Measurements from ENCODE around the gene IHH. TPM values are rescaled to one million over a fixed set of nuclear protein-coding genes. Genes with fewer than 3 reads are reported as not detected.

Gene IHH
- not detected for total RNA-seq

DNA sequence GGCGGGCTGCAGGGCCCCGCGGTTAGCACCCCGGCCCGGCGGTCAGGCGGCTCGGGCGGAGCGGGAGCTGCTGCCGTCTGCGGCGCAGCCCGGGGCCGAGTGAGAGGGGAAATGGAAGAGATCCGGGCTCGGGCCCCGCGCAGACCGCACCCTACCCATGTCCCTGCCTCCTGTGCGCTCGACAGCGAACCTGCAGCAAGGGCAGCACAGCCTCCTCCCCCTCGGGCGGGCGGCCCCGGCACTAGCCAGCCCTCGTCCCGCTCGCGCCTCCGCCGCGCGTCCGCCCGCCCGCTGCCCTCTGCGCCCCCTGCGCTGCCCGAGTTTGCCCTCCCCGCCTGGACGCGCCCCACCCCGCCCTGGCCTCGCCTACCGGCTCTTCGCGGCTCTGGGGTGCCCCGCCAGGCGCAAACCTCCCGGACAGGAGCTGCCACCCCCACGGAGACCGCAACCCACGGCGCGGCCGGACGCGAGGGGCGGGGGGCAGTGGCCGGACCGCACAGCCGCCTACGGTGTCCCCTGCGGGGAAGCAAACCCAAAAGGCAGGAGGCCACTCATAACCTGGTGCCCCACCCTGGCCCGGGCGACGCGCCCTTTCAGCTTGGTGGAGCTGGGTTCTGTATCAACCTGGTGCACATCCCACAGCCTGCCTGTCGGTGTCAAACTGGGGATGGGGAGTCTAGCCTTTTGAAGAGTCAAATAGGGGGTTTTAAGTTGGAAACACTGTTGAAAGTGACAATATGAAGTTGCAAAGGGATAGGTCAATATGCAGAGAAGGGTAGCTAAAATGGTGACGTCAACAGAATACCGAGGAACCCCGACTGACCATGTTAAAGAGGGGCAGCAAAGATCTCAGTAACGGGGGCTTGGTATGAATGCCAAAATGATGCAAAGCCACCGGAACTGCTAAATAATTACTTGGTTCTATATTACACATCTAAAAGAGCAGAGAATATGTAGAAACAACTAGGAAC is at the start of gene IHH:
IHH (minus strand) TSS at position 101 of the 971 bp plus-strand sequence. CDS start 454 bp downstream, outside the sequence.
- peak; percentile 6 for DNase-seq

DNA sequence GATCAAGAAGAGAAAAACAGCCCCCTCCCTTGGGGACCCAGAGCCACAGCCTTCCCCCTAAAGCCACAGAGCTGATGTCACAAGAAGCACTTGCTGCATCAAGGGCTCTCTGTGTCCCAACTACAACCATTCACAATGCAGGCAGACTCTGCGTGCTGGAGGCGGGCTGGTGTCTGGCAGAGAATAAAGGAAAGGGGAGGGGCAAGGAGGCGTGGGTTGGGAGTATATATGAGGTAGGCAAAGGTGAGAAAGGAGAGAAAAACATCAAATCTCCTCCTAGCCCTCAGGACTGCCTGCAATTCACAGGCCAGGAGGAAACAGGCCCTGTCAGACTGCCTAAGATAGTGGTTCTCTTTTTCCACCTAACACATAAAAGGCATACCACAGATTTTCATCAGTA is 48.8 kb upstream of the IHH start:
- no peak for DNase-seq

DNA sequence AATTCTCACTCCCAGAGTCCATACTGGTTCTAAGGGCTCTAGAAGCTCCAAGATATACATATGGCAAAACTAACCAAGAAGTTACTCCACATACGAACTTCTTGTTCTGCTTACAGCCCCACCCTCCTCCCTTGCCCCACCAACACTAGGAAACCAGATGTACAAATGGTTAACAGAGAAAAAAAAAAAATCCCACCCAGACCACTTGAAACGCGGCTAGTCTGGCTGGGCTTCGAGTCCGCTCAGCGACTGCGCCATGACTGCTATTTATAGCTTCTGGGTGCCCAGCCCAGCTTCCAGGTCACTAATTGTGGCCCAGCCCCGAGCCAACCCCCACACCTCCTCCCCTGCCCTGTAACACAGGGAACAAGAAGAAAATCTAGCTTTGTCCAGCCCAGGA is 47.0 kb upstream of the IHH start:
- DNase-seq = no peak

DNA sequence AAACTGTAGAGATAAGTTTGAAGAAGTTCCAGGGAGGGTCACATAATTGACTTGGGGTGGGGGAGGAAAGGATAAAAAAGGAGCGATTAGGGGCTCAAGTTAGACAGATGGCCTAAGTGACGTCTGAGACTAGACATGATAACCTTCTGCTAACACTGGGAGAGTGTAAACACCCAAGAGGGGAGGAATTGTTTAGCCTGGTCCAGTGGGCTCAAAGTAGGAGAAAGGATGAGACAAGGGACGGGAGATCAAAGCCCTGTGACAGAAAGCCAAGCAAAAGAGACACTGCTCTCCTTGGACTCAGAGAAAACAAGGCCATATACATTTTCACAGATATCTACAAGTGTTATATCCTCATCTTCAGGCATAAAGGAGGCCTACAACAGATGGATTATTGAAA is 45.5 kb upstream of the IHH start:
- no peak for DNase-seq

DNA sequence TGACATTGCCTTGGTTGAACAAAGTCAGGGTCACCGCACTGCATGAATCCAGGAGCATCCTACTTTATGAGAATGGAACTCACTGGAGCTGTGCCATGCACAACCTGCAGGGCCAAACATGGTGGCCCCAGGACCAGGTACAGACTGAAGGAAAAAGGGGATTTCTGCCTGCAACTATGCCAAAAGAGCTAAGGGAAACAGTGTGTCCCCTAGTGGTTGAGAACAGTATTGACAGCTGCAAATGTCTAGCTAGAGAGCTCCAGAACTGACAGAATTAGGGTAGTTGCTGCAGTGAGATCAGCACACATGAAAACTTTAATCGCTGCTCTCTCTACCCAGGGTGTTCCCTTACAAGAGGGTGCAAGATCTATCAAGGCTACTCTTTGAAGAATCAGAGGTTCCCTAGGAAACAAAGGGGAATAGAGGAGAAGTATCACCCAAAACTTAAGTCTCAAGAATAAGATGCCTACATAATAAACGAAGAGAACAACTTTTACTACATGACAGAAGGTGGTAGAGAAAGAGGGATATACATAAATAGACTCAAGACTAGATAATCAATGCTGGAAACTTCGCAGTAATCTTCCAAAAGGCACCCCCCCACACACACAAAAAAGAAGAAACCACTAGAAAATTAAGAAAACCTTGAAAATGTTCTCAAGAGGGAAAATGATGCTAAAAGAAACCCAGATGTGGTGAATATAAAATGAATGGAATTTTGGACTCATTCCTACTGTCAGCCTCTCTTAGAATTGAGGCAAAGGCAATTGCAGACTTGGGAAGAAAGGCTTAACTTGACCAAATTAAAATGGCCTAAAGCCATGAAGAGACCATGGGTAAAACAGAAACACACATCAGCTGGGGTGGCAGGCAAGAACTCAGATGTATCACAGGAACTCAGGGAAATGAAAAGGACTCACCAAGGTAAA is 43.6 kb upstream of the IHH start:
- DNase-seq = peak; percentile 20

DNA sequence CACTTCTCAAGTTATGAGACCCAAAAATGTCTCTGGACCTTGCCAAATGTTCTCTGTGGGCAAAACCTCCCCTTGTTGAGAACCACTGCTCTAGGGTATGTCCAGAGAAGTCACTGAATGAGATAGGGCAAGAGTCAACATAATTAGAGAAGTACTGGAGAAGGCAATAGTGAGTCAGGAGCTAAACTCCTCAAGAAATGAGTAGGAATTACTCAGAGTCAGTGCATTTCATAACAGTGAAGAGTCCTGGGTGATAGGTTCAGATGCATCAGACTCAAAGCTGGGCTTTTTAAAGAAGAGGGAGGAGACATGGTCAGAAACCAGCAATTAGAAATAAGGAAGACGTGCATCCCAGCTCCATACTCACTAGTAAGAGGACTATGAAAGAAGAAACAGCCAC is 38.6 kb upstream of the IHH start:
- no peak for DNase-seq

DNA sequence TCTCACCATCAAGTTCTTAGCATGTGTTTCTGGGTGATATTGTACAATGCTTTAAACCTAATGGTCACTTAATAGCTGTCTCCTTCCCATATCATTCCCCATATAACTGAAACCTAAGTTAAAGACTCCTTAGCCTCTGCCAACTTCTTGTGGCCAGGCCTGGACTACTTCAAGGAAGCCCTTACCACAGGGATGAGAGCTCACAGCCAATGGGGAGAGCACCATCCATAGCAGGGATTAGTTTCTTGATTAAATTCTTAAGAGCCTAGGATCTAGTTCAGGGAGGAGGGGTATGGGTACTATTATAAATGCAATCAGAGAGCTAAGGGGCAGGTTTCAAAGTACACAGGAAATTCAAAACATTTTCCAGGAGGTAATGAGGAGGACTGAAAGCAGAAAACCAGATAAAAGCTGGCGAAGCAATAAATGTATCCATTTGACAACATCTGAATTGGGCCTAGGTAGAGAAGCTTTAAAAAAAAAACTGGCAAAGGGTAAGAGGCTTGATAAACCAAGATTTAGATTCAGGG is 34.8 kb upstream of the IHH start:
- DNase-seq = no peak

DNA sequence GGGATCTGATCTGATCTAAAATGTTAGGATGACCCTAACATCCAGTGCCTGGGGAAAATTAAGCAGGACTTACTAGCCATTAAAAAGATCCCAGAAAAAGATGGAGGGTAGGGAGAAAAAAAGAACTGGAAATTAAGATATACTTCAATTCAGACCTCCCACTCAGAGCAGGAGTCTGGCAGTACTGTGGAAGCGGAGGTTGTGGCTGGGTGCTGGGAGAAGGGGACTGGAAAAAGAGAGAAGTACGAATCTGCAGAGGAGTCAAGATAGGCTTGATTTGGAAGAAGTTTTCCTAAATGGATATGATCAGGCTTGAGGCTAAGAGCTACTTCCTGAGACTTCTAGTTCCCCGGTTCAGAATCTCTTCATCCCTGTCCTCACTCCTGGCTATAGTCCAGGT is 33.5 kb upstream of the IHH start:
- DNase-seq = no peak

DNA sequence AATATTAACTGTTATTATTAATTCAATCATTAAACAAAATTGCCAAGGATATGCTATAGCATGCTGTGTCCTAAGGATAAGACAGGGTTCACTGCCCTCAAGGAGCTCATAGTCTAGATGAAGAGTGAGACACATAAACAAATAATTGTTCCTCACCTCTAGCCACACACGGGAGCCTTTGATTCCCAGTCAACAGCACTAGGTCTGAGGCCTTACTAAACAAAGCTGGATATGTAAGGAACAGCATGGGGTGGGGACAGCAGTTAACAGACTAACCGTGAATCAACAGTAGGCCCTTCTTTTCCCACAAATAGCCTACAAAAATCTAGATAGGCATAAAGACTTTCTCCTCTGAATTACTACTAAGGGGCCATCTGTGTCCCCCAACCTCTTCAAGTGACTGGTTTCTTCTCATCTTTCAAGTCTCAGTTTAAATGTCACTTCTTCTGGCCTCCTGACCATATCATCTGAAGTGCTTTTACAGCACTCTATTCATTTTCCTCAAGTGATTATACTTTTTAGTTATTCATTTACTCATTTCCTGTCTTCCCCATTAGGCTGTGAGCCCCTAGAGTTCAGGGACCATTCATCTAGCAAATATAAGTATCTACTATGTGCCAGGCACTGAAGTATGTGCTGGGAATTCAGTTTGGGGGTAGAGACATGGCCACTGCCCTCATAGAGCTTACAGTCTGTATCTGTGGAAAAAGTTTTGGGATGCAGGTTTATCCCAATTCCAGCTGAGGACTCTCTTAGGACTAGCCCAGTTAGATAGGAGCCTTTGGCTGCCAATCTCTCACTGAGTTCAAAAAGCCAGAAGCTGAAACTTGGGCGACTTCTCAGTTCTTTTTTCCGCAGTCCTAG is 29.9 kb upstream of the IHH start:
- DNase-seq = no peak

DNA sequence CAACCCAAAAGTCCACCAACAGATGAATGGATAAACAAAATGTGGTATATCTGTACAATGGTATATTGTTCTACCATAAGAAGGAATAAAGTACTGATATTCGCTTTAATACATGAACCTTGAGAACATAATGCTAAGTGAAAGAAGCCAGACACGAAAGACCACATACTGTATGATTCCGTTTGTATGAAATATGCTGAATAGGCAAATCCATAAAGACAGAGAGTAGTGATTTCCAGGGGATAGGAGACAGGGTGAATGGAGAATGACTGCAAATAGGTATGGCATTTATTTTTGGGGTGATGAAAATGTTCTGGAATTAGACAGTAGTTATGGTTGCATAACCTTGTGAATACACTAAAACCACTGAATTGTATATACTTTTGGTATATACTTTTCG is 28.6 kb upstream of the IHH start:
- DNase-seq = no peak

DNA sequence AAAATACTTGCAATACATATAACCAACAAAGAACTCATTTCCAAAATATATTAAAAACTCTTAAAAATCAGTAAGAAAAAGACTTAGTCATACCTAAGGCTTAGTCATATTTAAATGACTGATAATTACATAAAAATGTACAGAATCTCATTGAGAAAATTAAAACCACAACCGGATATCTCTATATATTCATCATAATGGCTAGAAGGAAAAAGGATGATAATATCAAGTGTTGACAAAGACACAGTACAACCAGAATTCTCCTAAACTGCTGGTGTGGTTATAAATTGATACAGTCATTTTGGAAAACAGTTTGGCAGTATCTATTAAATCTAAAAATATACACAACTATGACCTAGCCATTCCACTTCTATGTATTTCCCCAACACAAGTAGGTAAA is 27.1 kb upstream of the IHH start:
- DNase-seq = no peak

DNA sequence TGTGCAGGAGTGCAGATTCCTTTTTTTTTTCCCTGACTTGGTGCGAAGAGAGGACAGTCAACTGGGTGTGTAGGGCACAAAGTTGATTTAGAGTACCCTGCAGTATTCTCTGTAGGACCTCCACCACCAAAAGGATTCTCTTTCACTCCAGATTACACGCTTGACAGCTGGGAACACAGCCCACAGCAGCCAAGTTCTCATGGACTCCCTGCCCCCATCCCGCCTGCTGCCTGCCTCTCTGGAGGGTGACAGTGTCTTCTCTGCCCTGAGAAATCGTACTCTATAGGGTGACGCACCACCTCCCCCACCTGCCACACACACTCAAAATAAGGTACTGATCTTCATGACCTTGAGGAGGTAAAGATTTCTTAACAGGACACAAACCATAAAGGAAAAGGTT is 26.6 kb upstream of the IHH start:
- DNase-seq = peak; percentile 70

DNA sequence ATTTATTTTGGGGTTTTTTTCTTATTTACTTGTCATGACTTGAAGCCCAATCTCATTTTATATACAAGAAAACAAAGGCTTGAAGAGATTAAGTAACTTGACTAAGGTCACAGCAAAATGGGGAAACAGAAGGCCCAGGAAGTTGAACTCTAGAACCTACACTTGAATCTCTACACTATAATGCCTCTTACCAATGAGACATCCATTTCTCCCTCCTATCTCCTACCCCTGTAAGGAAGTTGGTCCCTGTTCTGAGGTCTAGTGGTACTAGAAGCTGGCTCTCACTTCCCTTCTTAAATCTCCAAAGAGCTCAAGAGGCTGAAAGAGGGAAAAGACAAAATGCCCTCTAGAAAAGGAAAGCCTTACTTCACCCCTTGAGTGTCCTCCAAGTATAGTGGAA is 25.5 kb upstream of the IHH start:
- DNase-seq = no peak

DNA sequence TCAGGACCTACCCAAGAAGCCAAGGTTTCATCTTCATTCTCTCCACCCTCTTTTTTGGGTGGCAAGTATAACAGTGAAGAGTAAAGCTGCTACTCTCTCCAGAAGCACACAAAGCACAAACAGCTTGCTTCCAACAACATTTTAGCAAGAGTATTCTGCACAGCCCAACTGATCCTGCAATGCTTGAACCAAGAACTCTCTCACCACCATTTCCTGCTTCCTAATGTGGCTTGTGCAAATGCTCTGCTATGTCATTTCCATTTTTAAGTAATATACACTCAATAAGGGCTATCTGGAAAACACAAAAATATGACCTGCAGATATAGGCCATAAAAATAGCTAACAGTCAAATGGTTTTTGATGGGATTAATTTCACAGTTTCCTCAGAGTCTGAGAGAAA is 24.1 kb upstream of the IHH start:
- DNase-seq = no peak

DNA sequence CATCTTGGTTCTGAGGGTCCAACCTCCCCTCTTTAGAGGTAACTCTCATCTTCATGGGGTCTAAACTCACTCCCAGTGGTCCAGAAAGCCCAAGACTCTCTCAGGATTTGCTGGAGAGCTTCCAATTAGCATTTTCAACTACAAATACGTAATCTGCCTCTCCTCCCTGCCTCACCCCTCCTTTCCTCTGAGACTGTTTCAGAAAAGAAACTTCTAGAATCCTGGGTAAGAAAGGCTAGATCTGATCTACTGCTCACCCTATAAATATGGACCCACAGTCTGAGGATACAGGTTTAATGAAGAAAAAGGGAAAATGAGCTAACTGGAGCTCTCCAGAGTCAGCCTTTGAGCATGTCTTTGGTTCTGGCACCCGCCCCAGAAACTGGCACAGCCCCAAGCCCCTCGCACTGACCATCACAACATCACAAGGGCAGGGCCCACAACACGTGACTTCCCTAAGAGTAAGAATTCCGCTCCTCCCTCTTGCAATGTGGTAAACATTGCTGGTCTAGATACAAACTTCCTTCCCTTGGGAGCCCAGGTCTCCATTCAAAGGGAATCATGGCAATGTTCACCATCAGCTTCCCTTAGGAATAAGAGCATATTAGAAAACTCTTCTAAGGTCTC is 21.7 kb upstream of the IHH start:
- no peak for DNase-seq

DNA sequence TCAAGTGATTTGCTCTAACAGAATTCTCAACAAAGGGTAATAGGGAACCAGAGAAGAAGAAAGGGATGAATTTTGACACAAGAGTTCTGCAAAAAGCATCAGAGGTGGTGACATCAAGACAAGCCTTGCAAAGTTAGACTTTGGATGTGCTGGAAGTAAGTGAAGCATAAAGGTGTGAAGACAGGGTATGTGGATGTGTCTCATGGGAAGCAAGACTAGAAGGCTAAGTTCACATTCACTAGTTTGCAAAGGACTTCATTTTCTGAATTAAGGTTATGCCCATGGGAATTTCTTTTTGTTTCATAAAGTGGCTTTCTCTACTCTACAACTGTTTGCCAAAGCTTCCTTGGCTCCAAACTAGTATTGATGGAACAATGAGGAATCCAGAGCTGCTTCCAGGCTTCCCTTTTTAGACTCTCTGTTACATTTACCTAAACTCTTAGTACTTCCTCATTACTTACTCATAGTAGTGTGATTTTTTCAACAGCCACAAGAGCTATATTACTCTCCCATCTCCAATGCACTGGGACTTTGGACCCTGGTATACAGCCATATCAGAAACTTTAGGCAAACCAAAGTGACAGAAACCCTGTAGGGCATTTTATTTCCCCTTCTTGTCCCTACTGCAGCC is 21.1 kb upstream of the IHH start:
- no peak for DNase-seq

DNA sequence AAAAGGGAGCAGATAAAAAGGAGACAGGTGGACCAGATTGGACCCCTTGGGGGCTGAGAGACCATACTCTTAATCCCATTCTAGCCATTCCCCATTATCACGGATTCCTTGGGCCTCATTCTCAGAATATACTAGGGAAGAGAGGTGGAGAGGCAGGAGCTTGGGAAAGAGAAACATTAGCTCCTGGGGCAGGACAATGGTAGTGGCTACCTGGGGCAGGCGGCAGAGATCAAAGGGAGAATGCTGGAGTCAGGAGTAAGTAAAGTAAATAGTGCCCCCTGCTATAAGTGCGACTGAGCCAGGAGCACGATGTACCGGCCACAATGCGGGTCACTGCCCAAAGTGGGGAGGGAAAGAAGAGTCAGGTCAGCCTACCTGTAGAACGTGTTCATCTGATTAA is 20.4 kb upstream of the IHH start:
- no peak for DNase-seq

DNA sequence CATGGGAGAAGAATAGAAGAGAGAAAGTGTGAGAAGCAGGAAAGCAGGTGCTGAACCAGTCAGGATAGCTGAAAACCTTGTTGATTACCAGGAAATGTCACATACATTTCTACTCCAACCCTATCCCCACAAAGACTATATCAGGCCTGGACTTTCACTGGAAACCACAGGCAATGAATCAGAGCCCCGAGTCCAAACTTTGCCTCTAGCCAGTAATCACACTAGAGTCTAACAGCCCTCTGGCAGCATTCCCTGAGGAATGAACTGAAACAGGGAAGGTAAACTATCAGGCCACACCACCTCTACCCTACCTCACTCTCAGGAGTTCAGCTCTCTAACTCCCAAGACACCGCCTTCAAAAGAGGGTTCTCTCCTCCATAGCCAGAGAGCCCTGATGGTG is 18.7 kb upstream of the IHH start:
- DNase-seq = no peak

DNA sequence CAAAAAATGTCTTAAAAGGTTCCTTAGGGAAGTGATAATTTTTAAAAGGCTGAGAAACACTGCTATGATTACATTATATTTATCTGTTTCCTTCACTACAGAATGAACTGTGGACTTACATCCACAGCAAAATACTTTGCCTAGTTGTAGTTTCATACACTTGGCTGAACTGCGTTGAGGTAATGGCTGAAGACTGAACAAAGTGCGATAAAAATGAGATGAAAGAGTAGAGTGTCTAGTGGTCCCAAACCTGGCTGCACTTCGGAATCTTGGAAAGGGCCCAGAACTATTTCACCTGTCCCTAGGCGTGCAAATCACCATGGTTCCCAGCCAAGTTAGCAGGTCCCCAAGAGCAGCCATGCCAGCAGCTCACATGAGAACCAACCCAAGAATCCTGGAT is 18.2 kb upstream of the IHH start:
- no peak for DNase-seq

DNA sequence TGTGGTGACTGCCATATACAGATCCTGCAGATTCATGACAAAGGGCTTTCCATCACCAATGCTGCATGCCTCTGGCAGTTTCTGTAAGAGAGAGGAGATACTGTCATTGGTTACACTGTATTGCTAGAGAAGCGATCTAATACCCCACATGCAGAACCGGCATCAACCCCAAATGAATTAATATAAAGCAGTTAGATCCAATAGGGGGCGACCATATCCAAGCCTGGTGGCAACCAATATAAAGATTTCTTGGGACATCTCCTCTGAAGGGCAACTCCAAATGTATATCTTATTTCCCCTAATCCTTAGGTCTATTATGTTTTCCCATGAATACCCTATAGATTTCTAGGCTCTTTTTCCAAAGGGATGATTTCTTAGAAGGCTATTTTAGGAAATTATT is 17.4 kb upstream of the IHH start:
- no peak for DNase-seq

DNA sequence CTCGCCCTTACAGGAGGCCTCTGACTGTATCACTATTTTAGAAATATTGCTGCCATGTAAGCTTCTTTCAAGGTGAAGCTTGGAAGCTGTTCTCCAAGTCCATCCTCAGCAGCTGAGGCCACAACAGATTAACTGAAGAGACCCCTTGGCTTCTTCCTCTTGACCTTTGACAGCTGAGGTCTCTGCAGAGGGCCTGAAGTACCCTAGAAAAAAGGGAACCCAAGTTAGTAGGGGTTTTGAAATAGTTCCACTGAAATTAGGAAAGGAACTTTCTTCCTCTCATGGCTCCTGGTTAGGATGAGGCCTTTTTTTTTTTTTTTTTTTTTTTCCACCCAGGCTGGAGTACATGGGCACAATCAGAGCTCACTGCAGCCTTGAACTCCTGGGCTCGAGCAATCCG is 15.5 kb upstream of the IHH start:
- no peak for DNase-seq
